BJ (cell line): ENCODE measurements around the gene ANXA6. TPM values are rescaled to one million over a fixed set of nuclear protein-coding genes. Genes with fewer than 3 reads are reported as not detected.

Experiments used
- CTCF ChIA-PET: fragments of 350-600 bp; formaldehyde crosslinking; extraction: SDS; loops from one replicate; lab custom pipeline; 2021; ENCODE audit warnings: antibody characterized with exemption, inconsistent platforms; lab: Yijun Ruan, JAX
- POLR2A ChIA-PET: fragments of 300-600 bp; sonication (Branson Sonifier 250); formaldehyde crosslinking; extraction: SDS; loops from one replicate; lab custom pipeline; 2021; ENCODE audit warnings: antibody characterized with exemption; lab: Charles Lee
- DNase-seq: peaks from one replicate; pipeline ENCODE4 v3.0.0-alpha.2; 2011; ENCODE audit warnings: low read depth
- H3K27me3 ChIP-seq: 2 replicates; pipeline ENCODE4 v1.6.0; 2011; ENCODE audit warnings: low read length; ENCODE audit not compliant: control insufficient read depth, insufficient read depth
- H3K36me3 ChIP-seq: 2 replicates; pipeline ENCODE4 v1.5.1; 2011; ENCODE audit warnings: low read length; ENCODE audit not compliant: control insufficient read depth, insufficient read depth
- H3K4me3 ChIP-seq: 2 replicates; pipeline ENCODE4 v1.5.1; 2011; ENCODE audit warnings: low read depth, mild to moderate bottlenecking, control low read depth, low read length
- CTCF ChIP-seq: IDR thresholded peaks from 2 replicates; pipeline ENCODE4 v1.5.1; 2011; ENCODE audit warnings: low read depth, mild to moderate bottlenecking, control low read depth, inconsistent platforms, low read length, moderate library complexity; ENCODE audit not compliant: insufficient read depth
- polyA plus RNA-seq: library from polyadenylated mRNA; depleted of rRNA; stranded (reverse); fragments of >200 nt; gene quantifications from 2 replicates; pipeline ENCODE4 v1.2.3, GENCODE V29; 2011

The ANXA6 gene
- polyA plus RNA-seq, 1 experiment, result 528 TPM

GRCh38 chr5:151071848-151072629, 85.5 kb downstream of the ANXA6 start:
- H3K4me3 ChIP-seq, result no peak overlapping the region
- ChIA-PET POLR2A (interaction anchor here (0.6 to 0.9 kb wide), 3 partner anchors 10 to 698 kb away, joined by 3 to 5 read pairs (median 4); no protein-coding TSS in a partner anchor), CTCF (interaction anchor here (0.6 to 3.7 kb wide), 8 partner anchors 14 to 281 kb away, joined by 3 to 12 read pairs (median 4); no protein-coding TSS in a partner anchor)
- H3K27me3 ChIP-seq, result no peaks in the 10 kb centered on the region
- no peak for TF ChIP-seq CTCF
- peaks cover 7% of the 10 kb centered on the region; the same call in 1 of the 2 replicates for H3K36me3 ChIP-seq
- no peak for DNase-seq

GRCh38 chr5:151071021-151071420, 86.6 kb downstream of the ANXA6 start:
- CTCF ChIA-PET, result interaction anchor here (1.1 to 3.6 kb wide), 5 partner anchors 10 to 45 kb away, joined by 4 to 26 read pairs (median 5); no protein-coding TSS in a partner anchor
- TF ChIP-seq CTCF, result no peak
- peaks cover 10% of the 10 kb centered on the region for H3K36me3 ChIP-seq
- no peak for DNase-seq
- no peak overlapping the region for H3K4me3 ChIP-seq
- no peaks in the 10 kb centered on the region for H3K27me3 ChIP-seq
- POLR2A ChIA-PET, result no interaction called here

GRCh38 chr5:151070449-151070848, 87.1 kb downstream of the ANXA6 start:
- DNase-seq, result no peak
- no peak overlapping the region for H3K4me3 ChIP-seq
- POLR2A ChIA-PET, result no interaction called here
- H3K36me3 ChIP-seq, result peaks cover 10% of the 10 kb centered on the region
- H3K27me3 ChIP-seq, result no peaks in the 10 kb centered on the region
- TF ChIP-seq CTCF, result no peak
- CTCF ChIA-PET, result interaction anchor here (1.1 to 3.6 kb wide), 4 partner anchors 10 to 45 kb away, joined by 5 to 26 read pairs (median 6); no protein-coding TSS in a partner anchor

- Histone ChIP-seq H3K4me3 (no peak overlapping the region), H3K27me3 (no peaks in the 10 kb centered on the region), H3K36me3 (peaks cover 11% of the 10 kb centered on the region)
- CTCF ChIA-PET, result interaction anchor here (1.0 to 3.6 kb wide), 7 partner anchors 10 to 96 kb away, joined by 3 to 26 read pairs (median 4); no protein-coding TSS in a partner anchor
- POLR2A ChIA-PET, result no interaction called here
- no peak for TF ChIP-seq CTCF
- DNase-seq, result no peak
Observed at GRCh38 chr5:151068433-151069197, 89.0 kb downstream of the ANXA6 start.
